HepG2 (cell line): ENCODE results near the gene MYO16.

Source experiments
- DNMT1 ChIP-seq: sonication (generic); formaldehyde crosslinking; IDR thresholded peaks from 2 replicates; pipeline ENCODE4 v1.5.1; 2020; ENCODE audit warnings: mild to moderate bottlenecking, missing genetic modification reagents
- HOXA3 ChIP-seq: sonication (generic); formaldehyde crosslinking; IDR thresholded peaks from 2 replicates; pipeline ENCODE4 v1.5.0; 2020; ENCODE audit warnings: missing genetic modification reagents
- JUND ChIP-seq: sonication (generic); formaldehyde crosslinking; IDR thresholded peaks from 2 replicates; pipeline ENCODE4 v1.8.0; 2022; ENCODE audit warnings: mild to moderate bottlenecking, missing genetic modification reagents
- RXRB ChIP-seq: IDR thresholded peaks from 2 replicates; pipeline ENCODE4 v1.6.1; 2016; ENCODE audit warnings: borderline replicate concordance, missing genetic modification reagents, missing compliant biosample characterization
- TF ChIP-seq, protein P1 (sequence below): sonication (generic); formaldehyde crosslinking; IDR thresholded peaks from 2 replicates; pipeline ENCODE4 v1.5.0; 2020; ENCODE audit warnings: mild to moderate bottlenecking, missing genetic modification reagents, moderate library complexity
- TF ChIP-seq, protein P2 (sequence below): sonication (generic); formaldehyde crosslinking; IDR thresholded peaks from 2 replicates; pipeline ENCODE4 v1.5.0; 2020; ENCODE audit warnings: missing genetic modification reagents

DNA sequence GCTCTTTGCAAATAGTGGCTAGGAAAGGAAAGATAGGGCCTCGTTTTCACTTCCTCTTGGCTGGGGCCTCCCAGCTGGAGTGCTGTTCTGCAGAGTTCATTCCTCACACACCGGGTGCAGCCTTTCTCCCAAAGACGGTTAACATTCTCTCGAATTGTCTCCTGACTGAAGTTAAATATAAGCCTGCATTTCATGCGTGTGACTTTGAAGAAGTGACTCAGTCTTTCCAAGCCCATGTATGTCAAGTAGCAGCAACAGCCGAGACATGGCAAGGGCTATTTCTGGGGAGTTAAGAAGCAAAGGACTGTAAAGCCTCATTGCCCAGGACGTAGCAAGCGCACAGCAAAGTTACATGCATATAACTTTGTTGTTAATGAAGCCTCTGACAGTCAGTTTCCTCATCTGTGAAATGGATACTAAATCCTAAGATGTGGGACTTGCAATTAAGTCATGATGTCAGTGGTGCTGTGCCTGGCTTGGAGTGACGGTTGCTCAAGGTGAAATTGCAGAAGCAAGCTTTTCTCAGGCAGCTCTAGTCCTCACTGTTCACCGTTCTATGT, 502.4 kb downstream of the MYO16 start:
- no peak for TF ChIP-seq RXRB (CRISPR knock-in tag)
- TF ChIP-seq, protein P1, sequence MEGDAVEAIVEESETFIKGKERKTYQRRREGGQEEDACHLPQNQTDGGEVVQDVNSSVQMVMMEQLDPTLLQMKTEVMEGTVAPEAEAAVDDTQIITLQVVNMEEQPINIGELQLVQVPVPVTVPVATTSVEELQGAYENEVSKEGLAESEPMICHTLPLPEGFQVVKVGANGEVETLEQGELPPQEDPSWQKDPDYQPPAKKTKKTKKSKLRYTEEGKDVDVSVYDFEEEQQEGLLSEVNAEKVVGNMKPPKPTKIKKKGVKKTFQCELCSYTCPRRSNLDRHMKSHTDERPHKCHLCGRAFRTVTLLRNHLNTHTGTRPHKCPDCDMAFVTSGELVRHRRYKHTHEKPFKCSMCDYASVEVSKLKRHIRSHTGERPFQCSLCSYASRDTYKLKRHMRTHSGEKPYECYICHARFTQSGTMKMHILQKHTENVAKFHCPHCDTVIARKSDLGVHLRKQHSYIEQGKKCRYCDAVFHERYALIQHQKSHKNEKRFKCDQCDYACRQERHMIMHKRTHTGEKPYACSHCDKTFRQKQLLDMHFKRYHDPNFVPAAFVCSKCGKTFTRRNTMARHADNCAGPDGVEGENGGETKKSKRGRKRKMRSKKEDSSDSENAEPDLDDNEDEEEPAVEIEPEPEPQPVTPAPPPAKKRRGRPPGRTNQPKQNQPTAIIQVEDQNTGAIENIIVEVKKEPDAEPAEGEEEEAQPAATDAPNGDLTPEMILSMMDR, result no peak
- TF ChIP-seq JUND, result no peak
- TF ChIP-seq DNMT1 (CRISPR knock-in tag), result no peak
- TF ChIP-seq HOXA3 (CRISPR knock-in tag), result no peak
- TF ChIP-seq, protein P2, sequence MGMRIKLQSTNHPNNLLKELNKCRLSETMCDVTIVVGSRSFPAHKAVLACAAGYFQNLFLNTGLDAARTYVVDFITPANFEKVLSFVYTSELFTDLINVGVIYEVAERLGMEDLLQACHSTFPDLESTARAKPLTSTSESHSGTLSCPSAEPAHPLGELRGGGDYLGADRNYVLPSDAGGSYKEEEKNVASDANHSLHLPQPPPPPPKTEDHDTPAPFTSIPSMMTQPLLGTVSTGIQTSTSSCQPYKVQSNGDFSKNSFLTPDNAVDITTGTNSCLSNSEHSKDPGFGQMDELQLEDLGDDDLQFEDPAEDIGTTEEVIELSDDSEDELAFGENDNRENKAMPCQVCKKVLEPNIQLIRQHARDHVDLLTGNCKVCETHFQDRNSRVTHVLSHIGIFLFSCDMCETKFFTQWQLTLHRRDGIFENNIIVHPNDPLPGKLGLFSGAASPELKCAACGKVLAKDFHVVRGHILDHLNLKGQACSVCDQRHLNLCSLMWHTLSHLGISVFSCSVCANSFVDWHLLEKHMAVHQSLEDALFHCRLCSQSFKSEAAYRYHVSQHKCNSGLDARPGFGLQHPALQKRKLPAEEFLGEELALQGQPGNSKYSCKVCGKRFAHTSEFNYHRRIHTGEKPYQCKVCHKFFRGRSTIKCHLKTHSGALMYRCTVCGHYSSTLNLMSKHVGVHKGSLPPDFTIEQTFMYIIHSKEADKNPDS (CRISPR knock-in tag), result no peak
